NCI-H146 treated with DMSO at 0.1 percent for 48 hours (cell line): ENCODE measurements around the gene TRPC6.
"Not testable (repeated sequence)": the region's sequence is repeated elsewhere in the genome, so short reads cannot be mapped to it uniquely, and the experiment has no call there.

Source experiments
- DNase-seq: peaks from one replicate; lab custom pipeline; 2025; ENCODE audit not compliant: unreplicated experiment; lab: John Stamatoyannopoulos, UW

TRPC6 gene

GRCh38 chr11:101523193-101523592 is 60.6 kb downstream of the TRPC6 start:
- no peak for DNase-seq

GRCh38 chr11:101521821-101522220 is 62.0 kb downstream of the TRPC6 start:
- DNase-seq = no peak

DNA sequence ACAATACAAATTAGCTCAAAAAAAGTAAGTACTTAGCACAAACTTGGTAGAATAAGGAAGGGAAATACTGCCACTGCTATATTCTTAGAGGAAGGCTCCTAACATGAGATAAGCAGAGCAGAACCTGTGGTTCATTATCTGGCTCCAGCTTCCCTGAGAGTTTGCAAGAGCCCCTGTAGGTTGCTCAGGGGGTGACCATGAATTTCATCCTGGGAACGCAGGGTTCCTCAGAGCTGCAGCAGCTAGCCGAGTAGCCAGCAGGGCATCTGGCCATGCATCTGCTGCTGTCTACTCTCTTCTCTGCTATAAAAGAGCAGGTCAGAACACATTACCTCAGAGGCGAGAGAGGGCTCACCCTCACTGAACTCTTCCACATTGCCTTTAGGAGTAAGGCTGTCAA is 67.3 kb downstream of the TRPC6 start:
- no peak for DNase-seq

DNA sequence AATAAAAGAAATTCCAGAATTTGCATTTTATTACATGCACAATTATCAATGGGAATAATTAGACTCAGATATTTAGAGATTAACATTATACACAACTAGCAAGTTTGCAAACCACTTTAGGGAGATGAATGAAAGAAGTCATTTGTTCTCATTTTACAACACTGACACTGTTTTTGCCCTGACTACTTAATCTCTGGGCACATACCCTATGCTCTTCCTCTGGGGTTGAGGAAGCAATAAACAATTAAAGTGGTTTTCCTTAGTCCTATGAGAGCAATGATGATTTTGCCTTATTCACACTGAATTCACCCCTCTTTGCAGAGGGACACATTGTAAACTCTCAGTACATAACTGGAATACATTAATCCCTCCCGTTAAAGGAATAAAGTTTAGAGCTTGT is 72.7 kb downstream of the TRPC6 start:
- DNase-seq = no peak

GRCh38 chr11:101510591-101510990 is 73.2 kb downstream of the TRPC6 start:
- no peak for DNase-seq

- no peak for DNase-seq
Measured at GRCh38 chr11:101509922-101510321, 73.9 kb downstream of the TRPC6 start.

DNA sequence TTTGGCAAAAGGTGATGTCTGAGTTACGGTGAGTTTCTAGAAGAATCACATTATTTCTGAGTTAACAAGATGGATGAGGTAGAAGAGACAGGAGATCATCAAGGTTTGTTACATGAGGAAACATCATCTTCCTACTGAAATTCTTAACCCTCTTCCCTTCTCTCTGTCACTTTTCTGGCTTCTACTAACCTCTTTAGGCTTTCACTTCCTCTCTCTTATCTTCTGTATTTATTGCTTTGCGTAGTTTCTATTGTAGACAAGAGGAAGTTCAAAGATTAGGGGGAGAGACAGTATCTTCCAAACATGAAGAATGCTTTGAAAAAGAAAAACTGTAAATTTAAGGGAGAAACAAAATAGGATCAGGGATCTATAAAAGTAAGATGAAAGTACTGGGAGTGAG is 75.4 kb downstream of the TRPC6 start:
- DNase-seq = no peak

DNA sequence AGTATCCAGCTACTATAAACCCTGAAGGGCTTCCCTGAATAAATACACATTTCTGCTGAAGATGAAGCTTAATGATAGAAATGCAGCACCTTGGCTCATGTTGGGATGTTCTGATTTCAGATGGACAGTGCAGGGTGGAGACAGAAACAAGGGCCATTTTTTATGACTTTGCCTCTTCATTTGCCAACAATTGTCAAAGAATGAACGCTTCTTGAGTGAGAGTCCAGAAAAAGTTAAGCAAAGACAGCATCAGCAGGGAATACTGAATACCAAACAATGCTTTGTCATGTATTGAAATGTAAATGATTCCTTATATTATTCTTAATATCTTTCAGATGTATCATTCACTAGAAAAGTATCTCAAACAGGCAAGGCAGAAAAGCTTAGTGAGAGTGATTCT is 84.9 kb downstream of the TRPC6 start:
- no peak for DNase-seq

DNA sequence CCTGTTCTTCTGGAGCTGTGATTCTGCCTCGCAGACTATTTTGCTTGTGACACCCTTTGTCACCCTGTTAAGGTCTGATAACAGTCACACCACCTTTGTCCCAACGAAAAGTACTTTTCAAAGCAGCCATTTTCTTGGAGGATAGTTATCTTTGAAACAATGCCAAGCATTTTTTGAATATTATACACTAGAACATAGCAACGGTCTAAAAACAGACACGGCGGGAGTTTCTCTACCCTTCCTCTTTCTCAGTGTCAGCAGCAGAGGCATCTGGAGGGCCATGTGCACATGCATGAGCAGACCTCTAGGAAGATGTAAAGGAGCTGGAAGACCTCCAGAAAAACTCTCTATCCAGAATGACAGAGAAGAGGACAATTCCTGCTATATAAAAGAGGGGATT is 86.5 kb downstream of the TRPC6 start:
- DNase-seq = no peak

- DNase-seq = no peak
Measured at GRCh38 chr11:101487775-101488174, 96.0 kb downstream of the TRPC6 start.

- no peak for DNase-seq
Measured at GRCh38 chr11:101482556-101483124, 101.2 kb downstream of the TRPC6 start.

- DNase-seq = no peak
Measured at GRCh38 chr11:101478587-101479369, 105.0 kb downstream of the TRPC6 start.

DNA sequence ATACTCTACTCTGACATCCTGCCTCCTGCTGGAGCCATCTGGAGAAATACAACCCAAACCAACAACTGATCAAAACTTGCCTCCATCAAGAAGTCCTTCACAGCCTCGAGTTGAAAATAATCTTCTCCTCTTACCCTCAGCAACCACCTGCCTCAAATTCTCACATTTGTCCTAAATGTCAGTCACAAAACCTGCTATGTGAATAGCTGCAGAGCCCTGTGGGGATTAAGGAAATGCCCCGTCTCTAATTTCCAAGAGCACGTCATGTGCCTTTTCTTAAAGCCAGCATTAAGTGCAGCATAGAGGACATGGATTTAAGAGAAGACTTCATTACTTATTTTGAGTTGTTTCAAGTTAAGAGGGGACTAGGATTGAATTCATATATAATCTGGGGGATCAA is 105.9 kb downstream of the TRPC6 start:
- no peak for DNase-seq

- DNase-seq = no peak
Measured at GRCh38 chr11:101476191-101476590, 107.6 kb downstream of the TRPC6 start.

DNA sequence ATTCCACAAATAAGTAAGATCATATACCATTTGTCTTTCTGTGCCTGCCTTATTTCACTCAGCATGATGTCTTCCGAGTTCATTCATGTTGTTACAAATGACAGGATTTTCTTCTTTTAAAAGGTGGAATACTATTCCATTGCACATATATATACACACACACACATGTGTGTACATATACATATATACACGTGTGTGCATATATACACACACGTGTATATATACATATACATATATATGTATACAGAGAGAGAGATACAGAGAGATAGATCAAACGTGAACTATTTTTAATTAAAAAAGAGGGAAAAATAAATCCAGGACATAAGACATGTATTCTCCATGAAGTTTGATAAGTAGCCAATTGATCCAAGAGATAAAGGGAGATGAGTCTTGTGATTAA is 108.1 kb downstream of the TRPC6 start:
- DNase-seq = no peak

DNA sequence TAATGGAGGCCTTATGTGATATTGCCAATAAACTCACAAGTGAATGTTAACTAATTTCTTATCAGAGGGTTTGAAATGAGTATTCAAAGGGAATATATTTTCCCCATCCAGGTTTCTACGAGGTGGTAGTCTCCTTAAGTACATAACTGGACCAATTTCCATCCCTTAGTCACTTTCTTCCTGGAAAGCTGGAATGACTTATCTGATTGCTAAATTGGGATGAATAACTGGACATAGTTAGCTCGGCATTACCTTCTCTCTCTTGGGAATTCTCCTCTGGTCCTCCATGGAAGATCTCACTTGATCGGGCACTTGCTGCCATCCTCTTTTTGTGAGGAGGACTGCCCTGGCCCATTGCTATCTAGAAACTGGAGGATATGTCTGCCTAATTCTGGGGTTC is 109.1 kb downstream of the TRPC6 start:
- no peak for DNase-seq

DNA sequence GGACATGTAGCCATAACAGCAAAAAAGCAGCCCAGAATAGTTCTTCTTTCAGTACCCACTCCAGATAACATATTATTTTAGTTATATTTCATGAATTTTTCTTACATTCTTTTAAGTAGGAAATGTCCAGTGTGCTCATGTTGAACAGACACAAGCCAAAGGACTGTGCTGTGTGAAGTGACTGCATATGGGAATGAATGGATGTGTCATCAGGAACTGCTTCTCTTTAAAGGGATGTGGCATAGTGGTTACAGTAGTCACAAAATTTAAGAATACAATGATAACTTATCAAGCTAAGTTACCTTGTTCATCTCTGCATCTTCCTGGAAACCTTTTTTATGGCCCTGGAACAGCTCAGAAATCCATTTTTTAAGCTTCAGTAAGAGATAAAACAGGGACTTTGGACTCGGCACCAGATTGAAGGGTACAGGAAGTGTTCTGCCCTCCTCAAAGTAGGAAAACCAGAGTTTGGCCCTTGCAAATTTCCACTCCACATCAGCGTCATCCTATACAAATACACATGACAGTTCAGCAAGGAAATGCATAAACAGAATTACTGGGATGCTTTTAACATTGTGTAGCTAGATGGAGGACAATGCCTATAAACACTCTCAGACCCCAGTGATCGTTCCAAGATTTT is 112.8 kb downstream of the TRPC6 start:
- DNase-seq = no peak

DNA sequence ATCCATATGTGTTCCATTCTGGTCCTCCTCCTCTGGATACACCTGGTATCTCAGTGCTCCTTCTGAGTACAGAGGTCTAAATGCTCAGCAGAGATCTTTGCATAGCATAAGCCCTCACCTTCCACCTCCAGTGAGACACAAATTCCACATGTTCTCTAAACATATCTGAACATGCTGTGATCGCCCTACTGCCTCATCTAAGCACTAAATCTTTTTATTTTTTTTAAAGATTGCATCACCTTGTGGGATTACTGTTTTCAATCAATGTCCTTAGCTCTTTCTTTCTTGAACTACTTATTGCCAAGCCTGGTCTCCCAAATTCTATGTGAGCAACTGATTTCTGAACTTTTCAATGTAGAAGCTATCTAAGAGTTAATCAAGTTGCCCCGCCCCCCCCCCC is 113.4 kb downstream of the TRPC6 start:
- DNase-seq = no peak

GRCh38 chr11:101466352-101466751 is 117.5 kb downstream of the TRPC6 start:
- DNase-seq = no peak

GRCh38 chr11:101464388-101464787 is 119.4 kb downstream of the TRPC6 start:
- not testable (repeated sequence) for DNase-seq

DNA sequence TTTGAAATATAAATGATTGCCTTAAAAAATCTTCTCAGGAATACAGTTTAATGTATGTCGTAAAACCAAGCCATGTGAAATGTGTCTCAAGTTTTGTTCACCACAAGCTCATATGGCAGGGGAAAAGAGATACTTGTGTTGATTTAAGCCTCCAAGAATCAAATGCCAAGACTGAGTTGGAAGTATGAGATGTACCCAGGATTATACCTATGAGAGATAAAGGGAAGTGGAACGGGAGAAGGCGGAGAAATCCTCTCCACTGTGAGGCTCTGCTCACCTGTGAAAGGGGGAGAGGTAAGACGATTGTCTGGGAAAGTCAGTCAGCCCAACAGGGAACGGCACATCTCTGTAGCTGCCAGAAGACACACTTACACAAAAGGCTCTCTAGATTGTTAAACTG is 124.8 kb downstream of the TRPC6 start:
- DNase-seq = no peak

DNA sequence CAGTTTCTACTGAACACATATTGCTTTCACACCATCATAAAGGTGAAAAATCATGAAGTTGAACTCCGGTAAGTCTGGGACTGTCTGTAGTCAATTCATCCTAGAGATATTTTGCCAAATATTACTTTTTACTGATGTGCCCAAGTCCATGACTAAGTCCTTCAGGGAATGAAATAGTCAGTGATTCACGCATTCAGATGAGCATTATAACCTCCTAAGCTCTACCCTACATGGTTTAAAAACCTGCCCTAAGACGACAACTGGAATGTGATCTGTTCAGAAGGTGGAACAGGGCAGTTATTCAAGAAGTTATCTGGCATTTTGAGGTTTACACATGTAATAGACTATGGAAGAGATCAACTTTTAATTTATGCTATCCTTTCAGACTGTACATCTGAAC is 125.6 kb downstream of the TRPC6 start:
- no peak for DNase-seq
